Vagina (tissue), 2 donors: Measurements from ENCODE around the gene TRAPPC4.

Experiments used
- POLR2A ChIP-seq, 2 donors: fragments of 450-650 bp; IDR thresholded peaks; one replicate each; pipeline ENCODE4 v1.6.1; 2017; ENCODE audit warnings: antibody characterized with exemption in 2 of 2, mild to moderate bottlenecking in 2 of 2, moderate library complexity in 2 of 2
- POLR2AphosphoS5 ChIP-seq, 2 donors: sonication (generic); formaldehyde crosslinking; IDR thresholded peaks; one replicate each; pipeline ENCODE4 v1.9.0; 2017; ENCODE audit warnings: antibody characterized with exemption in 2 of 2, mild to moderate bottlenecking in 2 of 2, low read depth in 1 of 2; ENCODE audit not compliant: insufficient read depth in 1 of 2

GRCh38 chr11:119025978-119026766 is 7.6 kb downstream of the TRAPPC4 start:
- no peak for TF ChIP-seq POLR2AphosphoS5 (IDR thresholded peaks at IDR 0.05; ENCODE audit: insufficient read depth in 1 of 2, low read depth in 1 of 2)
- no peak for TF ChIP-seq POLR2A (IDR thresholded peaks at IDR 0.05)
